Neural progenitor cell (in vitro differentiated cells): ENCODE data around the gene SHC3.

Experiments used
- EZH2 ChIP-seq: fragments of 200-600 bp; sonication (generic); IDR thresholded peaks from 2 replicates; pipeline ENCODE4 v1.6.1; 2017; ENCODE audit warnings: antibody characterized with exemption, mild to moderate bottlenecking, moderate library complexity
- EZH2phosphoT487 ChIP-seq: fragments of 200-600 bp; sonication (generic); IDR thresholded peaks from 2 replicates; pipeline ENCODE4 v1.6.1; 2017; ENCODE audit warnings: antibody characterized with exemption
- TF ChIP-seq, protein P1 (sequence below): fragments of 200-600 bp; sonication (generic); IDR thresholded peaks from 2 replicates; pipeline ENCODE4 v1.5.1; 2017; ENCODE audit warnings: antibody characterized with exemption, mild to moderate bottlenecking

DNA sequence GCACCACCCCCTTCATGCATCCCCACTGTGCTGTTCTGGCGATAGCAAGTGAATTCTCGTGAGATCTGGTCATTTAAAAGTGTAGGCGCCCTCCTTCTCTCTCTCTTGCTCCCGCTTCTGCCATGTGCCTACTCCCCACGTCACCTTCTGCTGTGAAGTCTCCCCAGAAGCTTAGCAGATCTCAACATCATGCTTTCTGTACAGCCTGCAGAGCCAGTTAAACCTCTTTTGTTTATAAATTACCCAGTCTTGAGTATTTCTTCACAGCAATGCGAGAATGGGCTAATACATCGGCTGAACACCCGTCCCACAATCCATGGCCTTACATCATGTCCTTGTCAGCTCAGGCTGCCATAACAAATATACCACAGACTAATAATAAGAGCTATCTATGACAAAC, 17.4 kb downstream of the SHC3 start:
- TF ChIP-seq, protein P1, sequence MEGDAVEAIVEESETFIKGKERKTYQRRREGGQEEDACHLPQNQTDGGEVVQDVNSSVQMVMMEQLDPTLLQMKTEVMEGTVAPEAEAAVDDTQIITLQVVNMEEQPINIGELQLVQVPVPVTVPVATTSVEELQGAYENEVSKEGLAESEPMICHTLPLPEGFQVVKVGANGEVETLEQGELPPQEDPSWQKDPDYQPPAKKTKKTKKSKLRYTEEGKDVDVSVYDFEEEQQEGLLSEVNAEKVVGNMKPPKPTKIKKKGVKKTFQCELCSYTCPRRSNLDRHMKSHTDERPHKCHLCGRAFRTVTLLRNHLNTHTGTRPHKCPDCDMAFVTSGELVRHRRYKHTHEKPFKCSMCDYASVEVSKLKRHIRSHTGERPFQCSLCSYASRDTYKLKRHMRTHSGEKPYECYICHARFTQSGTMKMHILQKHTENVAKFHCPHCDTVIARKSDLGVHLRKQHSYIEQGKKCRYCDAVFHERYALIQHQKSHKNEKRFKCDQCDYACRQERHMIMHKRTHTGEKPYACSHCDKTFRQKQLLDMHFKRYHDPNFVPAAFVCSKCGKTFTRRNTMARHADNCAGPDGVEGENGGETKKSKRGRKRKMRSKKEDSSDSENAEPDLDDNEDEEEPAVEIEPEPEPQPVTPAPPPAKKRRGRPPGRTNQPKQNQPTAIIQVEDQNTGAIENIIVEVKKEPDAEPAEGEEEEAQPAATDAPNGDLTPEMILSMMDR, result no peak
- TF ChIP-seq EZH2phosphoT487 (no peak), EZH2 (no peak)
